SK-N-MC (cell line): ENCODE measurements around the gene MAS1L.

Experiments used
- FOXP2 ChIP-seq: optimal IDR thresholded peaks from 2 replicates; pipeline ENCODE3; 2011; ENCODE audit warnings: mild to moderate bottlenecking, moderate library complexity; ENCODE audit not compliant: insufficient read depth; ENCODE audit errors: extremely low read length, control extremely low read depth
- POLR2AphosphoS5 ChIP-seq: IDR thresholded peaks from 2 replicates; pipeline ENCODE4 v1.6.1; 2012; ENCODE audit warnings: mild to moderate bottlenecking, low read depth, low read length, borderline replicate concordance

DNA sequence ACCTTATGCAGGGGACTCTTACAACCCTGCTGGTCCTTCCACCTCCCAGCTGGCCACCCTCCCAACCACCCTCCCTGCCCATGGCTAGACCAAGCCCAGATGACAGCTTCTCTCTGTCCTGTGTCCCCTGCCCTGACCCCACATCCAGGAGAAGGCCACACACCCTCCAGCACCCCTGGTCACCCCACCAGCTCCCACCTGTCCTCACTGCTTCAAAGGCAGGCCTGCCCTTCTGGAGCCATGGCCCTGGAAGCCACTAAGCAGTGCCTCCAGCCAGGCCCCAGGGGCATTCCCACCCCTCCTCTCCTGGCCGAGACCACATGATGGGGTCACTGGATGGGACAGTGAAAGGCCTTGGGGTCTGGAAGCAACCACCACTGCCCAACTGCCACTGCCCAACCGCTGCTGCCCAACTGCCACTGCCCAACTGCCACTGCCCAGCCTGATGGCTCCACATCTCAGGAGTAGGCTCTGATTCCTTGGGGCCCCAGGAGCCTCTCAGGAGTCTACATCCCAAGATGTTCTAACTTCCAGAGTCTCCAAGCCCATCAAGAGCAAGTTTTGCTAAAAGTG lies 41.3 kb upstream of the MAS1L start:
- no peak for TF ChIP-seq POLR2AphosphoS5
- no peak for TF ChIP-seq FOXP2
